DOHH2 (cell line): ENCODE results near the gene LINGO3.

Experiments
- H3F3A ChIP-seq: fragments of 200-600 bp; sonication (generic), shearing (Covaris generic); 2 replicates; pipeline ENCODE4 v1.6.0; 2016; ENCODE audit warnings: antibody characterized with exemption, mild to moderate bottlenecking; ENCODE audit not compliant: control insufficient read depth, insufficient read depth
- H3K27ac ChIP-seq: fragments of 200-600 bp; sonication (generic); 2 replicates; pipeline ENCODE4 v1.5.1; 2014; ENCODE audit warnings: low read depth, mild to moderate bottlenecking, low read length, moderate library complexity
- H3K27me3 ChIP-seq: fragments of 200-600 bp; sonication (generic); 2 replicates; pipeline ENCODE4 v1.6.1; 2014; ENCODE audit warnings: mild to moderate bottlenecking, low read length, mixed read lengths; ENCODE audit not compliant: control insufficient read depth
- H3K36me3 ChIP-seq: fragments of 200-600 bp; sonication (generic); 2 replicates; pipeline ENCODE4 v1.6.1; 2014; ENCODE audit warnings: mild to moderate bottlenecking, low read length, moderate library complexity, mixed read lengths; ENCODE audit not compliant: control insufficient read depth
- H3K4me1 ChIP-seq: fragments of 200-600 bp; sonication (generic); 2 replicates; pipeline ENCODE4 v1.6.1; 2014; ENCODE audit warnings: mild to moderate bottlenecking, low read length, mixed read lengths; ENCODE audit not compliant: control insufficient read depth
- H3K4me2 ChIP-seq: fragments of 200-600 bp; sonication (generic); 2 replicates; pipeline ENCODE4 v1.6.0; 2014; ENCODE audit warnings: mild to moderate bottlenecking, low read length, moderate library complexity
- H3K4me3 ChIP-seq: fragments of 200-600 bp; sonication (generic); 2 replicates; pipeline ENCODE4 v1.5.1; 2014; ENCODE audit warnings: mild to moderate bottlenecking, low read length, mixed read lengths
- H3K79me2 ChIP-seq: fragments of 200-600 bp; sonication (generic); 2 replicates; pipeline ENCODE4 v1.6.1; 2014; ENCODE audit warnings: mild to moderate bottlenecking, low read length, mixed read lengths; ENCODE audit not compliant: control insufficient read depth
- H3K9me2 ChIP-seq: fragments of 200-600 bp; sonication (generic); replicated peaks from 2 replicates; pipeline ENCODE4 v1.6.1; 2014; ENCODE audit warnings: mild to moderate bottlenecking, low read length, mixed read lengths; ENCODE audit not compliant: control insufficient read depth
- H3K9me3 ChIP-seq: fragments of 200-600 bp; sonication (generic); 2 replicates; pipeline ENCODE4 v1.6.1; 2014; ENCODE audit warnings: antibody characterized with exemption, low read length, mixed read lengths; ENCODE audit not compliant: control insufficient read depth, insufficient read depth
- H4K20me1 ChIP-seq: fragments of 200-600 bp; sonication (generic); 2 replicates; pipeline ENCODE4 v1.6.0; 2014; ENCODE audit warnings: low read depth, mild to moderate bottlenecking, antibody characterized with exemption, low read length, moderate library complexity; ENCODE audit not compliant: control insufficient read depth, insufficient read depth
- CTCF ChIP-seq: fragments of 200-600 bp; sonication (generic); IDR thresholded peaks from one replicate; pipeline ENCODE4 v1.5.1; 2014; ENCODE audit warnings: antibody characterized with exemption, mild to moderate bottlenecking, low read depth, low read length; ENCODE audit not compliant: poor library complexity, severe bottlenecking
- EZH2phosphoT487 ChIP-seq: fragments of 200-600 bp; sonication (generic); IDR thresholded peaks from 2 replicates; pipeline ENCODE4 v1.6.1; 2017; ENCODE audit warnings: borderline replicate concordance, mild to moderate bottlenecking, antibody characterized with exemption, low read length, moderate library complexity, mixed read lengths

The LINGO3 gene

GRCh38 chr19:2321565-2322283 lies 13.8 kb upstream of the LINGO3 start:
- H3K9me2 ChIP-seq = no peaks in the 10 kb centered on the region
- H3K27ac ChIP-seq = no peak overlapping the region
- no peak for TF ChIP-seq CTCF
- TF ChIP-seq EZH2phosphoT487 = no peak
- H3K79me2 ChIP-seq = peaks cover 28% of the 10 kb centered on the region
- H3K4me1 ChIP-seq = peaks cover 53% of the 10 kb centered on the region
- no peaks in the 10 kb centered on the region for H3K27me3 ChIP-seq
- H4K20me1 ChIP-seq = peaks cover 1% of the 10 kb centered on the region
- peaks cover 49% of the 10 kb centered on the region for H3K36me3 ChIP-seq
- H3K9me3 ChIP-seq = no peaks in the 10 kb centered on the region
- H3K4me3 ChIP-seq = no peak overlapping the region
- H3F3A ChIP-seq = 0 out of 2 replicates have a peak, but pooled peaks cover 3% of the 10 kb centered on the region
- no peak overlapping the region for H3K4me2 ChIP-seq

GRCh38 chr19:2320939-2321338 lies 13.0 kb upstream of the LINGO3 start:
- no peaks in the 10 kb centered on the region for H3K27me3 ChIP-seq
- 0 out of 2 replicates have a peak, but pooled peaks cover 3% of the 10 kb centered on the region for H3F3A ChIP-seq
- H3K79me2 ChIP-seq = peaks cover 20% of the 10 kb centered on the region
- peaks cover 53% of the 10 kb centered on the region for H3K4me1 ChIP-seq
- no peaks in the 10 kb centered on the region for H4K20me1 ChIP-seq
- no peaks in the 10 kb centered on the region for H3K9me2 ChIP-seq
- H3K4me2 ChIP-seq = no peak overlapping the region
- H3K9me3 ChIP-seq = no peaks in the 10 kb centered on the region
- no peak overlapping the region for H3K27ac ChIP-seq
- peaks cover 43% of the 10 kb centered on the region for H3K36me3 ChIP-seq
- no peak overlapping the region for H3K4me3 ChIP-seq
- TF ChIP-seq EZH2phosphoT487 (no peak), CTCF (no peak)

- Histone ChIP-seq H3F3A (0 out of 2 replicates have a peak, but pooled peaks cover 3% of the 10 kb centered on the region), H4K20me1 (no peaks in the 10 kb centered on the region), H3K4me3 (no peak overlapping the region), H3K9me2 (no peaks in the 10 kb centered on the region), H3K27me3 (no peaks in the 10 kb centered on the region), H3K4me1 (peaks cover 50% of the 10 kb centered on the region), H3K4me2 (no peak overlapping the region), H3K36me3 (peaks cover 34% of the 10 kb centered on the region), H3K27ac (no peak overlapping the region), H3K9me3 (peaks cover 7% of the 10 kb centered on the region), H3K79me2 (peaks cover 12% of the 10 kb centered on the region)
- TF ChIP-seq EZH2phosphoT487 = no peak
- TF ChIP-seq CTCF = no peak
Measured at GRCh38 chr19:2320049-2320448, 12.1 kb upstream of the LINGO3 start.
